ENCODE results near the gene NT5DC2.

NT5DC2 gene

GRCh38 chr3:52524752-52525679 lies 8.6 kb downstream of the NT5DC2 start:
- no peak for DNase-seq

- no peak for DNase-seq
Observed at GRCh38 chr3:52524258-52524751, 9.4 kb downstream of the NT5DC2 start.

- DNase-seq, result no peak
Observed at GRCh38 chr3:52523386-52524257, 10.0 kb downstream of the NT5DC2 start.

GRCh38 chr3:52522651-52523251 lies 10.9 kb downstream of the NT5DC2 start:
- no peak for DNase-seq

GRCh38 chr3:52521881-52522650 lies 11.6 kb downstream of the NT5DC2 start:
- no peak for DNase-seq

GRCh38 chr3:52521488-52521824 lies 12.2 kb downstream of the NT5DC2 start:
- DNase-seq, result no peak

GRCh38 chr3:52520716-52521487 lies 12.8 kb downstream of the NT5DC2 start:
- DNase-seq, result no peak

- DNase-seq, result no peak
Observed at GRCh38 chr3:52520141-52520667, 13.5 kb downstream of the NT5DC2 start.

- DNase-seq, result no peak
Observed at GRCh38 chr3:52519445-52520140, 14.1 kb downstream of the NT5DC2 start.

GRCh38 chr3:52518723-52519444 lies 14.8 kb downstream of the NT5DC2 start:
- peak in 1 of 2 experiments; percentile 69 for DNase-seq

GRCh38 chr3:52517796-52518722 lies 15.6 kb downstream of the NT5DC2 start:
- peak in 1 of 2 experiments; percentile 58 for DNase-seq

- DNase-seq, result no peak
Observed at GRCh38 chr3:52516509-52517195, 17.0 kb downstream of the NT5DC2 start.

GRCh38 chr3:52515192-52515591 lies 18.5 kb downstream of the NT5DC2 start:
- no peak for DNase-seq

- no peak for DNase-seq
Observed at GRCh38 chr3:52514576-52514975, 19.1 kb downstream of the NT5DC2 start.

- no peak for DNase-seq
Observed at GRCh38 chr3:52513281-52513680, 20.4 kb downstream of the NT5DC2 start.

GRCh38 chr3:52512727-52513126 lies 20.9 kb downstream of the NT5DC2 start:
- DNase-seq, result no peak

GRCh38 chr3:52512105-52512504 lies 21.6 kb downstream of the NT5DC2 start:
- DNase-seq, result no peak

GRCh38 chr3:52511509-52511908 lies 22.1 kb downstream of the NT5DC2 start:
- DNase-seq, result no peak

All from NCI-H526 (cell line).